Measurements from ENCODE around the gene CEP85L.

The CEP85L gene

GRCh38 chr6:118542184-118542952 is 109.0 kb downstream of the CEP85L start:
- no peak for DNase-seq (ENCODE audit: low read depth in 2 of 2)

GRCh38 chr6:118537574-118537973 is 113.8 kb downstream of the CEP85L start:
- DNase-seq (ENCODE audit: low read depth in 2 of 2), result no peak

- DNase-seq (ENCODE audit: low read depth in 2 of 2), result no peak
Measured at GRCh38 chr6:118536478-118536877, 114.9 kb downstream of the CEP85L start.

GRCh38 chr6:118535176-118535844 is 116.1 kb downstream of the CEP85L start:
- DNase-seq (ENCODE audit: low read depth in 2 of 2), result no peak

- no peak for DNase-seq (ENCODE audit: low read depth in 2 of 2)
Measured at GRCh38 chr6:118530942-118531341, 120.4 kb downstream of the CEP85L start.

- DNase-seq (ENCODE audit: low read depth in 2 of 2), result no peak
Measured at GRCh38 chr6:118529756-118530155, 121.6 kb downstream of the CEP85L start.

GRCh38 chr6:118528129-118528528 is 123.3 kb downstream of the CEP85L start:
- DNase-seq (ENCODE audit: low read depth in 2 of 2), result no peak

GRCh38 chr6:118525913-118526780 is 125.2 kb downstream of the CEP85L start:
- no peak for DNase-seq (ENCODE audit: low read depth in 2 of 2)

GRCh38 chr6:118524686-118525085 is 126.7 kb downstream of the CEP85L start:
- DNase-seq (ENCODE audit: low read depth in 2 of 2), result no peak

- DNase-seq (ENCODE audit: low read depth in 2 of 2), result no peak
Measured at GRCh38 chr6:118523216-118523615, 128.2 kb downstream of the CEP85L start.

- DNase-seq (ENCODE audit: low read depth in 2 of 2), result no peak
Measured at GRCh38 chr6:118522422-118522821, 129.0 kb downstream of the CEP85L start.

- DNase-seq (ENCODE audit: low read depth in 2 of 2), result no peak
Measured at GRCh38 chr6:118514689-118515088, 136.7 kb downstream of the CEP85L start.

GRCh38 chr6:118511930-118512715 is 139.3 kb downstream of the CEP85L start:
- no peak for DNase-seq (ENCODE audit: low read depth in 2 of 2)

- DNase-seq (ENCODE audit: low read depth in 2 of 2), result no peak
Measured at GRCh38 chr6:118509009-118509617, 142.3 kb downstream of the CEP85L start.

GRCh38 chr6:118507636-118508035 is 143.8 kb downstream of the CEP85L start:
- DNase-seq (ENCODE audit: low read depth in 2 of 2), result no peak

- no peak for DNase-seq (ENCODE audit: low read depth in 2 of 2)
Measured at GRCh38 chr6:118506071-118506638, 145.2 kb downstream of the CEP85L start.

- DNase-seq (ENCODE audit: low read depth in 2 of 2), result no peak
Measured at GRCh38 chr6:118505656-118506055, 145.7 kb downstream of the CEP85L start.

GRCh38 chr6:118504611-118505010 is 146.8 kb downstream of the CEP85L start:
- no peak for DNase-seq (ENCODE audit: low read depth in 2 of 2)

GRCh38 chr6:118502169-118502568 is 149.2 kb downstream of the CEP85L start:
- no peak for DNase-seq (ENCODE audit: low read depth in 2 of 2)

GRCh38 chr6:118501765-118502164 is 149.6 kb downstream of the CEP85L start:
- DNase-seq (ENCODE audit: low read depth in 2 of 2), result no peak

GRCh38 chr6:118501099-118501498 is 150.3 kb downstream of the CEP85L start:
- no peak for DNase-seq (ENCODE audit: low read depth in 2 of 2)
